K562 (cell line): ENCODE data around the gene METRN. TPM values are rescaled to one million over a fixed set of nuclear protein-coding genes. Genes with fewer than 3 reads are reported as not detected.

ENCODE experiments used
- ATF4 ChIP-seq: fragments of 450-650 bp; formaldehyde crosslinking; IDR thresholded peaks from 2 replicates; pipeline ENCODE4 v1.4.0; 2022; ENCODE audit warnings: mild to moderate bottlenecking, moderate library complexity
- BMI1 ChIP-seq: fragments of 150-350 bp; IDR thresholded peaks from 2 replicates; pipeline ENCODE4 v1.6.1; 2014; ENCODE audit warnings: low read length
- CUX1 ChIP-seq: fragments of 200-800 bp; sonication (Bioruptor generic); IDR thresholded peaks from 2 replicates; pipeline ENCODE4 v1.6.1; 2016; ENCODE audit warnings: missing genetic modification characterization, missing compliant biosample characterization
- HDGF ChIP-seq: fragments of 450-650 bp; IDR thresholded peaks from 2 replicates; pipeline ENCODE4 v1.6.1; 2016
- KDM5B ChIP-seq: fragments of 200-600 bp; sonication (generic); IDR thresholded peaks from 2 replicates; pipeline ENCODE4 v1.6.1; 2012; ENCODE audit warnings: low read depth, mild to moderate bottlenecking, moderate library complexity, low read length, control low read depth, inconsistent platforms; ENCODE audit not compliant: insufficient replicate concordance
- PYGO2 ChIP-seq: fragments of 450-650 bp; IDR thresholded peaks from 2 replicates; pipeline ENCODE4 v1.6.1; 2016; ENCODE audit warnings: mild to moderate bottlenecking, missing genetic modification characterization, moderate library complexity, missing compliant biosample characterization
- RFX5 ChIP-seq: IDR thresholded peaks from 2 replicates; pipeline ENCODE4 v1.6.1; 2011; ENCODE audit warnings: low read depth, mild to moderate bottlenecking, improper control_type of control experiment, low read length
- RNF2 ChIP-seq: sonication (generic); IDR thresholded peaks from 2 replicates; pipeline ENCODE4 v1.6.1; 2016
- SIX5 ChIP-seq, 2 experiments: IDR thresholded peaks; 2 replicates each; pipeline ENCODE4 v1.6.1; 2011; ENCODE audit warnings: low read length in 2 of 2, borderline replicate concordance in 1 of 2, low read depth in 1 of 2, mild to moderate bottlenecking in 1 of 2, moderate library complexity in 1 of 2; ENCODE audit not compliant: insufficient read depth in 1 of 2
- SRF ChIP-seq, 2 experiments: fragments of 250-450, 450-650 bp in 1 of 2; sonication (Bioruptor Pico) in 1 of 2; sonication (generic) in 1 of 2; formaldehyde crosslinking; IDR thresholded peaks; 2 replicates each; pipeline versions ENCODE4 v1.5.0 to v1.5.1; 2020 to 2022; ENCODE audit warnings: mild to moderate bottlenecking in 1 of 2, missing genetic modification reagents in 1 of 2
- ZBTB5 ChIP-seq: fragments of 450-650 bp; IDR thresholded peaks from 2 replicates; pipeline ENCODE4 v1.6.1; 2017; ENCODE audit warnings: antibody characterized with exemption
- ZC3H8 ChIP-seq: fragments of 450-650 bp; IDR thresholded peaks from 2 replicates; pipeline ENCODE4 v1.6.1; 2017
- ZKSCAN8 ChIP-seq: fragments of 200-800 bp; sonication (Bioruptor generic); IDR thresholded peaks from 2 replicates; pipeline ENCODE4 v1.6.1; 2016; ENCODE audit warnings: missing genetic modification characterization, missing compliant biosample characterization
- polyA plus RNA-seq, 8 experiments: library from polyadenylated mRNA; depleted of rRNA in 4 of 8; stranded (reverse) in 5 of 8; unstranded in 3 of 8; fragments of >200 nt; fragmentation: Nextera tagmentation in 2 of 8; fragmentation: Illumina TruSeq in 1 of 8; extraction: Ambion mirVana in 2 of 8; extraction: Trizol in 1 of 8; gene quantifications; 2 replicates each; pipeline versions ENCODE4 v1.2.1 to v1.2.3, GENCODE V29; 2011 to 2014; ENCODE audit warnings: inconsistent platforms in 1 of 8, missing spikeins in 1 of 8
- total RNA-seq, 7 experiments: library from RNA; depleted of rRNA in 6 of 7; stranded (reverse); fragments of >200 nt in 6 of 7; fragmentation: Illumina TruSeq in 2 of 7; extraction: Trizol in 2 of 7; gene quantifications; 2 replicates each; pipeline versions ENCODE4 v1.2.1 to v1.2.3, GENCODE V29; 2011 to 2021; ENCODE audit warnings: low replicate concordance in 1 of 7
- TF ChIP-seq, protein P1 (sequence below): fragments of 250-450 bp; sonication (Bioruptor Pico); IDR thresholded peaks from 2 replicates; pipeline ENCODE4 v1.8.0; 2021; ENCODE audit warnings: moderate library complexity, mild to moderate bottlenecking, inconsistent platforms
- TF ChIP-seq, protein P2 (sequence below): IDR thresholded peaks from 2 replicates; pipeline ENCODE4 v1.6.1; 2016; ENCODE audit warnings: missing genetic modification characterization, missing compliant biosample characterization

Gene METRN
- total and polyA plus RNA-seq, 9 of the 15 experiments (the other 6 are each of a cell fraction or from before 2014, with no cell fraction given): 0.20 to 89.8 (median 15.4) TPM

- TF ChIP-seq ZC3H8 (no peak), PYGO2 (tag) (no peak), SIX5 (IDR thresholded peaks at IDR 0.05; ENCODE audit: borderline replicate concordance in 1 of 2, insufficient read depth in 1 of 2, low read depth in 1 of 2, low read length in 2 of 2) (no peak), KDM5B (no peak), SRF (CRISPR knock-in tag; IDR thresholded peaks at IDR 0.05) (no peak), HDGF (no peak), ZBTB5 (no peak), BMI1 (no peak), CUX1 (CRISPR knock-in tag) (no peak), RNF2 (no peak), RFX5 (no peak), ZKSCAN8 (CRISPR knock-in tag) (no peak), ATF4 (no peak)
- TF ChIP-seq, protein P1, sequence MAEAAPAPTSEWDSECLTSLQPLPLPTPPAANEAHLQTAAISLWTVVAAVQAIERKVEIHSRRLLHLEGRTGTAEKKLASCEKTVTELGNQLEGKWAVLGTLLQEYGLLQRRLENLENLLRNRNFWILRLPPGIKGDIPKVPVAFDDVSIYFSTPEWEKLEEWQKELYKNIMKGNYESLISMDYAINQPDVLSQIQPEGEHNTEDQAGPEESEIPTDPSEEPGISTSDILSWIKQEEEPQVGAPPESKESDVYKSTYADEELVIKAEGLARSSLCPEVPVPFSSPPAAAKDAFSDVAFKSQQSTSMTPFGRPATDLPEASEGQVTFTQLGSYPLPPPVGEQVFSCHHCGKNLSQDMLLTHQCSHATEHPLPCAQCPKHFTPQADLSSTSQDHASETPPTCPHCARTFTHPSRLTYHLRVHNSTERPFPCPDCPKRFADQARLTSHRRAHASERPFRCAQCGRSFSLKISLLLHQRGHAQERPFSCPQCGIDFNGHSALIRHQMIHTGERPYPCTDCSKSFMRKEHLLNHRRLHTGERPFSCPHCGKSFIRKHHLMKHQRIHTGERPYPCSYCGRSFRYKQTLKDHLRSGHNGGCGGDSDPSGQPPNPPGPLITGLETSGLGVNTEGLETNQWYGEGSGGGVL: no peak
- TF ChIP-seq, protein P2, sequence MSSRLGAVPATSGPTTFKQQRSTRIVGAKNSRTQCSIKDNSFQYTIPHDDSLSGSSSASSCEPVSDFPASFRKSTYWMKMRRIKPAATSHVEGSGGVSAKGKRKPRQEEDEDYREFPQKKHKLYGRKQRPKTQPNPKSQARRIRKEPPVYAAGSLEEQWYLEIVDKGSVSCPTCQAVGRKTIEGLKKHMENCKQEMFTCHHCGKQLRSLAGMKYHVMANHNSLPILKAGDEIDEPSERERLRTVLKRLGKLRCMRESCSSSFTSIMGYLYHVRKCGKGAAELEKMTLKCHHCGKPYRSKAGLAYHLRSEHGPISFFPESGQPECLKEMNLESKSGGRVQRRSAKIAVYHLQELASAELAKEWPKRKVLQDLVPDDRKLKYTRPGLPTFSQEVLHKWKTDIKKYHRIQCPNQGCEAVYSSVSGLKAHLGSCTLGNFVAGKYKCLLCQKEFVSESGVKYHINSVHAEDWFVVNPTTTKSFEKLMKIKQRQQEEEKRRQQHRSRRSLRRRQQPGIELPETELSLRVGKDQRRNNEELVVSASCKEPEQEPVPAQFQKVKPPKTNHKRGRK (tag): no peak
These were observed 8.1 kb downstream of the METRN start (continued) for GRCh38 chr16:722835-723633.
